Measurements from ENCODE around the gene DMD. TPM values are rescaled to one million over a fixed set of nuclear protein-coding genes. Genes with fewer than 3 reads are reported as not detected.

Gene DMD
- total and polyA plus RNA-seq, 2 experiments from 2014 or later, result 1.5 to 2.0 TPM

- Histone ChIP-seq H3K9ac (no peak overlapping the region), H3K9me3 (ENCODE audit: low read depth) (no peaks in the 10 kb centered on the region)
- in situ Hi-C loops (cut with MboI), result no loop called here
Observed at GRCh38 chrX:32562261-32562660, 649.1 kb downstream of the DMD start.

DNA sequence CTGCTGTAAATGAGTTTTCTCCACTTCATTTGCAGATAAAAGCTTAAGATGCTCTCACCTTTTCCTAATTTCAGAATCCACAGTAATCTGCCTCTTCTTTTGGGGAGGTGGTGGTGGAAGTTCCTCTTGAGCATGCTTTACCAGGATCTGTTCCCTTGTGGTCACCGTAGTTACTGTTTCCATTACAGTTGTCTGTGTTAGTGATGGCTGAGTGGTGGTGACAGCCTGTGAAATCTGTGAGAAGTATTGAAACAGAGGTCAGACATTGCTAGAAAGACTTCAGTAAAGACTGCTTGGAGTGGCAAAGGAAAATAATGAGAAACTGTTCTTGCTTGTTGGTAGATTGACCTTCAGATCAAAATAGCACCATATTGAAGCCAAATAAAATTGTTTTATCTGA, 666.2 kb downstream of the DMD start:
- H3K9ac ChIP-seq, result no peak overlapping the region
- no peaks in the 10 kb centered on the region for H3K36me3 ChIP-seq (ENCODE audit: low read depth)
- no peak overlapping the region for H3K27ac ChIP-seq
- H3K4me2 ChIP-seq (ENCODE audit: unreplicated experiment), result no peak overlapping the region
- H3K27me3 ChIP-seq (replicated peaks; ENCODE audit: insufficient read depth), result no peaks in the 10 kb centered on the region
- TF ChIP-seq EZH2phosphoT487 (IDR thresholded peaks at IDR 0.05; ENCODE audit: insufficient read depth, low read depth) (no peak), EZH2 (IDR thresholded peaks at IDR 0.05; ENCODE audit: insufficient read depth, poor library complexity, severe bottlenecking) (no peak)
- no peaks in the 10 kb centered on the region for H3K9me3 ChIP-seq (ENCODE audit: low read depth)
- no peak overlapping the region for H3K4me3 ChIP-seq
- in situ Hi-C loops (cut with MboI), result no loop called here
- no peaks in the 10 kb centered on the region for H3K79me2 ChIP-seq (ENCODE audit: insufficient read depth)
- 0 to 33% methylated on average over 1 of the region's 1 CpG for WGBS, 2 experiments (ENCODE audit: low coverage in 1 of 2, low lambda C conversion rate in 2 of 2, missing lambda C conversion rate in 2 of 2)
- H3K9me2 ChIP-seq (ENCODE audit: insufficient read depth), result no peaks in the 10 kb centered on the region
- no peaks in the 10 kb centered on the region for H4K20me1 ChIP-seq (ENCODE audit: insufficient read depth)
- no peaks in the 10 kb centered on the region for H3K4me1 ChIP-seq (ENCODE audit: insufficient read depth)
- no peaks in the 10 kb centered on the region for H3F3A ChIP-seq (ENCODE audit: insufficient read depth)
- no peak overlapping the region for H2AFZ ChIP-seq
- no peak for DNase-seq

More at GRCh38 chrX:32562261-32562660, 649.1 kb downstream of the DMD start:
- Histone ChIP-seq H3K9me2 (ENCODE audit: insufficient read depth) (no peaks in the 10 kb centered on the region), H3K27ac (no peak overlapping the region), H3K4me3 (no peak overlapping the region), H3K27me3 (replicated peaks; ENCODE audit: insufficient read depth) (no peaks in the 10 kb centered on the region), H3K36me3 (ENCODE audit: low read depth) (no peaks in the 10 kb centered on the region), H4K20me1 (ENCODE audit: insufficient read depth) (no peaks in the 10 kb centered on the region), H3F3A (ENCODE audit: insufficient read depth) (no peaks in the 10 kb centered on the region), H3K79me2 (ENCODE audit: insufficient read depth) (no peaks in the 10 kb centered on the region), H3K4me2 (ENCODE audit: unreplicated experiment) (no peak overlapping the region), H3K4me1 (ENCODE audit: insufficient read depth) (no peaks in the 10 kb centered on the region), H2AFZ (no peak overlapping the region)
- TF ChIP-seq EZH2 (IDR thresholded peaks at IDR 0.05; ENCODE audit: insufficient read depth, poor library complexity, severe bottlenecking), result no peak
- TF ChIP-seq EZH2phosphoT487 (IDR thresholded peaks at IDR 0.05; ENCODE audit: insufficient read depth, low read depth), result no peak
- 27 to 37% methylated on average over 4 of the region's 4 CpGs for WGBS, 2 experiments (ENCODE audit: low coverage in 1 of 2, low lambda C conversion rate in 2 of 2, missing lambda C conversion rate in 2 of 2)
- no peak for DNase-seq

- H4K20me1 ChIP-seq (ENCODE audit: insufficient read depth), result no peaks in the 10 kb centered on the region
- 29 to 40% methylated on average over 8 of the region's 8 CpGs for WGBS, 2 experiments (ENCODE audit: low coverage in 1 of 2, low lambda C conversion rate in 2 of 2, missing lambda C conversion rate in 2 of 2)
- H3K79me2 ChIP-seq (ENCODE audit: insufficient read depth), result no peaks in the 10 kb centered on the region
- H3K9me3 ChIP-seq (ENCODE audit: low read depth), result no peaks in the 10 kb centered on the region
- in situ Hi-C loops (cut with MboI), result no loop called here
- H3K4me2 ChIP-seq (ENCODE audit: unreplicated experiment), result no peak overlapping the region
- H3K27me3 ChIP-seq (replicated peaks; ENCODE audit: insufficient read depth), result no peaks in the 10 kb centered on the region
- H3K36me3 ChIP-seq (ENCODE audit: low read depth), result no peaks in the 10 kb centered on the region
- no peak overlapping the region for H3K9ac ChIP-seq
- H3F3A ChIP-seq (ENCODE audit: insufficient read depth), result no peaks in the 10 kb centered on the region
- no peaks in the 10 kb centered on the region for H3K9me2 ChIP-seq (ENCODE audit: insufficient read depth)
- H2AFZ ChIP-seq, result no peak overlapping the region
- no peaks in the 10 kb centered on the region for H3K4me1 ChIP-seq (ENCODE audit: insufficient read depth)
- H3K27ac ChIP-seq, result no peak overlapping the region
- no peak overlapping the region for H3K4me3 ChIP-seq
- no peak for DNase-seq
- TF ChIP-seq EZH2 (IDR thresholded peaks at IDR 0.05; ENCODE audit: insufficient read depth, poor library complexity, severe bottlenecking) (no peak), EZH2phosphoT487 (IDR thresholded peaks at IDR 0.05; ENCODE audit: insufficient read depth, low read depth) (no peak)
Observed at GRCh38 chrX:32538554-32538953, 672.8 kb downstream of the DMD start.

DNA sequence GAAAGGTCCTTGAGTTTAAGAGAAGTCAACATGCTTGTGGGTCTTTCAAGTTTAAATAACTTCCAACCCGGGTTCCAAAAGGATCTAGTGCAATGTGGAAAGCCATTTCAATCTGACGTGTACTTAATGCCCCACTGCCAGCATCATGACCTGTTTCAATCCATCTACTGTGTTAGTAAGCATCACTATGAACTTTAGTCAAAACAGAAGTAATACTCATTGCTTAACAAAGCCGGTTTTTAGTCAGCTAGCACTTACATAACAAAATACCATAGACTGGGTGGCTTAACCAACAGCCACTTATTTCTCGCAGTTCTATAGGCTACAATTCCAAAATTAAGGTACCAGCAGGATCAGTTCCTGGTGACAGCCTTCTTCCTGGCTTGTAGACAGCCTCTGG, 677.5 kb downstream of the DMD start:
- Histone ChIP-seq H3K36me3 (ENCODE audit: low read depth) (no peaks in the 10 kb centered on the region), H4K20me1 (ENCODE audit: insufficient read depth) (no peaks in the 10 kb centered on the region), H3K79me2 (ENCODE audit: insufficient read depth) (no peaks in the 10 kb centered on the region), H2AFZ (no peak overlapping the region), H3K4me2 (ENCODE audit: unreplicated experiment) (no peak overlapping the region), H3F3A (ENCODE audit: insufficient read depth) (no peaks in the 10 kb centered on the region), H3K4me1 (ENCODE audit: insufficient read depth) (no peaks in the 10 kb centered on the region), H3K27ac (no peak overlapping the region), H3K27me3 (replicated peaks; ENCODE audit: insufficient read depth) (no peaks in the 10 kb centered on the region), H3K9me3 (ENCODE audit: low read depth) (no peaks in the 10 kb centered on the region), H3K9me2 (ENCODE audit: insufficient read depth) (no peaks in the 10 kb centered on the region), H3K9ac (no peak overlapping the region), H3K4me3 (no peak overlapping the region)
- in situ Hi-C loops (cut with MboI), result no loop called here
- TF ChIP-seq EZH2phosphoT487 (IDR thresholded peaks at IDR 0.05; ENCODE audit: insufficient read depth, low read depth) (no peak), EZH2 (IDR thresholded peaks at IDR 0.05; ENCODE audit: insufficient read depth, poor library complexity, severe bottlenecking) (no peak)
- DNase-seq, result no peak
- 17 to 23% methylated on average over 4 of the region's 4 CpGs for WGBS, 2 experiments (ENCODE audit: low coverage in 1 of 2, low lambda C conversion rate in 2 of 2, missing lambda C conversion rate in 2 of 2)

- Histone ChIP-seq H3K27ac (no peak overlapping the region), H3K9ac (no peak overlapping the region), H3F3A (ENCODE audit: insufficient read depth) (no peaks in the 10 kb centered on the region), H3K9me2 (ENCODE audit: insufficient read depth) (no peaks in the 10 kb centered on the region), H2AFZ (no peak overlapping the region), H4K20me1 (ENCODE audit: insufficient read depth) (no peaks in the 10 kb centered on the region), H3K9me3 (ENCODE audit: low read depth) (no peaks in the 10 kb centered on the region), H3K4me3 (no peak overlapping the region), H3K79me2 (ENCODE audit: insufficient read depth) (no peaks in the 10 kb centered on the region), H3K4me2 (ENCODE audit: unreplicated experiment) (no peak overlapping the region), H3K27me3 (replicated peaks; ENCODE audit: insufficient read depth) (no peaks in the 10 kb centered on the region), H3K4me1 (ENCODE audit: insufficient read depth) (no peaks in the 10 kb centered on the region), H3K36me3 (ENCODE audit: low read depth) (no peaks in the 10 kb centered on the region)
- DNase-seq, result no peak
- in situ Hi-C loops (cut with MboI), result no loop called here
- WGBS, 2 experiments (ENCODE audit: low coverage in 1 of 2, low lambda C conversion rate in 2 of 2, missing lambda C conversion rate in 2 of 2), result 24 to 26% methylated on average over 4 of the region's 4 CpGs
- TF ChIP-seq EZH2phosphoT487 (IDR thresholded peaks at IDR 0.05; ENCODE audit: insufficient read depth, low read depth) (no peak), EZH2 (IDR thresholded peaks at IDR 0.05; ENCODE audit: insufficient read depth, poor library complexity, severe bottlenecking) (no peak)
Observed at GRCh38 chrX:32532262-32532661, 679.1 kb downstream of the DMD start.

All from GM23248 (cell line).